Measurements from ENCODE around the gene ULK1. TPM values are rescaled to one million over a fixed set of nuclear protein-coding genes. Genes with fewer than 3 reads are reported as not detected.

The ULK1 gene
- polyA plus RNA-seq, 1 donor from 2014 or later = 1.6 TPM

- Mint-ChIP-seq H3K4me3 (no peak overlapping the region), H3K4me1 (no peaks in the 10 kb centered on the region), H3K27ac (no peak overlapping the region), H3K36me3 (peaks cover 3% of the 10 kb centered on the region), H3K27me3 (no peaks in the 10 kb centered on the region), H3K9me3 (no peaks in the 10 kb centered on the region)
Measured at GRCh38 chr12:131915823-131916222, 21.4 kb downstream of the ULK1 start.

DNA sequence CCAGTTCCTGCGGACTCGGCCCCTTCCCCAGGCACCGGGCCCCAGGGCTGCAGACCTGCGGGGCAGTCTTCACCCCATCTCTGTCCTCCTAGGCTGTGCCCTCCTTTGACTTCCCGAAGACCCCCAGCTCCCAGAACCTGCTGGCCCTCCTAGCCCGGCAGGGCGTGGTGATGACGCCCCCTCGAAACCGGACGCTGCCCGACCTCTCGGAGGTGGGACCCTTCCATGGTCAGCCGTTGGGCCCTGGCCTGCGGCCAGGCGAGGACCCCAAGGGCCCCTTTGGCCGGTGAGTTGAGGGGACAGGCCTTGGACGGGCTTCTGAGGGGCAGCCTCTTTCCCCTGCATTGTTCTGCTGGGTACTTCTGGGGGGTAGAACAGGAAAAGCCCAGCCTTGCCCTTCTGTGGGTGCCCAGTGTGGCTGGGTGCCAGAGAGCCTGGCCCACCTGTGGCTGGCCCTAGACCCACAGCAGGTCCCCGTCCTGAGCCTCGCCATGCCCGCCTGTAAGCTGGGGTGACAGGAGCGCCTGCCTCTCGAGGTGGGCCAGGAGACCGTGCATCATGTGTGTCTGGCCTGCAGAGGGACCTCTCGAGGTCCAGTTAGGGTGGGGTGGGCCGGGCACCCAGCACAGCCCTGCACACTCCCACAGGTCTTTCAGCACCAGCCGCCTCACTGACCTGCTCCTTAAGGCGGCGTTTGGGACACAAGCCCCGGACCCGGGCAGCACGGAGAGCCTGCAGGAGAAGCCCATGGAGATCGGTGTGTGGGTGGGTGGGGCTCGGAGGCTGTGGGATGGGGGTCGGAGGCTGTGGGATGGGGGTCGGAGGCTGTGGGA lies 22.1 kb downstream of the ULK1 start:
- H3K27ac Mint-ChIP-seq = no peak overlapping the region
- no peaks in the 10 kb centered on the region for H3K27me3 Mint-ChIP-seq
- H3K36me3 Mint-ChIP-seq = peaks cover 3% of the 10 kb centered on the region
- no peak overlapping the region for H3K4me3 Mint-ChIP-seq
- H3K9me3 Mint-ChIP-seq = no peaks in the 10 kb centered on the region
- H3K4me1 Mint-ChIP-seq = no peaks in the 10 kb centered on the region

DNA sequence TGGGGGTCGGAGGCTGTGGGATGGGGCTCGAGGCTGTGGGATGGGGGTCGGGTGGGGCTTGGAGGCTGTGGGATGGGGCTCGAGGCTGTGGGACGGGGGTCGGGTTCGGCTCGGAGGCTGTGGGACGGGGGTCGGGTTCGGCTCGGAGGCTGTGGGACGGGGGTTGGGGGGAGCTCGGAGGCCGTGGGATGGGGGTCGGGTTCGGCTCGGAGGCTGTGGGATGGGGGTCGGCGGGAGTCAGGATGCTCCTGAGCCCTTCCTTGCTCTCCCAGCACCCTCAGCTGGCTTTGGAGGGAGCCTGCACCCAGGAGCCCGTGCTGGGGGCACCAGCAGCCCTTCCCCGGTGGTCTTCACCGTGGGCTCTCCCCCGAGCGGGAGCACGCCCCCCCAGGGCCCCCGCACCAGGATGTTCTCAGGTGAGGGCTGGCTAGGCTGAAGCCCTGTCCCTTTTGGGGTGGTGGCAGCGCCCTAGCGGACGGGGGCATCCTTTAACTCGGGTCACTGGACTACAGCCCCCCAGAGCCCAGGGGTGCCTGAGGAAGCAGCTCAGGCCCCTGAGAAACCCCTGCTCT lies 22.8 kb downstream of the ULK1 start:
- Mint-ChIP-seq H3K36me3 (no peaks in the 10 kb centered on the region), H3K27ac (no peak overlapping the region), H3K27me3 (no peaks in the 10 kb centered on the region), H3K4me3 (no peak overlapping the region), H3K4me1 (peaks cover 4 to 7% (median 5%) of the 10 kb centered on the region in 3 donors), H3K9me3 (no peaks in the 10 kb centered on the region)

DNA sequence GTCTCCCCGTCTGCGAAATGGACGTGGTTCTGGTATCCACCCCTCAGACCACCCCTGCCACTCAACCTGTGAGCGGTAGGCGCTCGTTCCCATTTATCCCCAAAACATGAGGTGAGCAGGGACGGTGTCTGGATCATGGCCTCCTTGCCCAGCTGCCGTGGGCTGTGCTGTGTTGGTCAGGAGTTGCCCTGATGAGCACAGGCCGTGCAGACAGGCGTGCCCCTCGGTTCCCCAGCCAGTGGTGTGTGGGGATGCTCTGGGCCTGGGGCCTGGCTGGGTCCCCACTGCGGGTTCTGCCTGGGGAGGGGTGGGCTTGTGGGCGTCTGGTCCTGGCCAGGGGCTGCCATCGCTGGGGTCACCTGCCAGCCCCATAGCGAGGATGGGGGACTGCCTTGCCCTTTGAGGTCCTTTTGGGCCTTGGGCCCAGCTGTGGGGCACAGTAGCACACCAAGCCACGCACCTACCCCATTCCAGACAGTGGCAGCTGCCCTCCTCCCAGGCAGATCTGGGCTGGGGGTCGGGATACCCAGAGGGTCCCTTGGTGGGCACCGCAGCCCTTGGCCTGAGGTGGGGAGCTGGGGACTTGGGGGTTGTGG lies 23.4 kb downstream of the ULK1 start:
- no peaks in the 10 kb centered on the region for H3K27me3 Mint-ChIP-seq
- H3K27ac Mint-ChIP-seq = no peak overlapping the region
- H3K9me3 Mint-ChIP-seq = no peaks in the 10 kb centered on the region
- H3K4me1 Mint-ChIP-seq = peaks cover 9 to 11% (median 9%) of the 10 kb centered on the region in 3 donors
- H3K4me3 Mint-ChIP-seq = no peak overlapping the region
- no peaks in the 10 kb centered on the region for H3K36me3 Mint-ChIP-seq

DNA sequence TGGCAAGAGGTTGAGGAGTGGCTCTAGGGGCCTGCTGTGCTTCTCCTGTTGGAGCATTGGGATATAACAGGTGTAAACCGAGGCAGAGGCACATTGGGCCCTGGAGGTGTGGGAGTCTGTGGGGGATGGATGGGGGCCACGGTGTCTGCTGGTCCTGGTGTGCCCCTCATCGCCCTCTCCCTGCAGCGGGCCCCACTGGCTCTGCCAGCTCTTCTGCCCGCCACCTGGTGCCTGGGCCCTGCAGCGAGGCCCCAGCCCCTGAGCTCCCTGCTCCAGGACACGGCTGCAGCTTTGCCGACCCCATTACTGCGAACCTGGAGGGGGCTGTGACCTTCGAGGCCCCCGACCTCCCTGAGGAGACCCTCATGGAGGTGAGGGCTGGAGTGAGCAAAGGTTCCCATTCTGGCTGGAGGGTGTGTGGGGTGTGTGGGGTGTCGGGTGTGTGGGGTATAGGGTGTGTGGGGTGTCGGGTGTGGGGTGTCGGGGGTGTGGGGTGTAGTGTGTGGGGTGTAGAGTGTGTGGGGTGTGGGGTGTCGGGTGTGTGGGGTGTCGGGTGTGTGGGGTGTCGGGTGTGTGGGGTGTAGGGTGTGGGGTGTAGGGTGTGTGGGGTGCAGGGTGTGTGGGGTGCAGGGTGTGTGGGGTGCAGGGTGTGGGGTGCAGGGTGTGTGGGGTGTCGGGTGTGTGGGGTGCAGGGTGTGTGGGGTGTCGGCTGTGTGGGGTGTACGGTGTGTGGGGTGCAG lies 24.1 kb downstream of the ULK1 start:
- peaks cover 14 to 16% (median 15%) of the 10 kb centered on the region in 3 donors for H3K4me1 Mint-ChIP-seq
- no peaks in the 10 kb centered on the region for H3K27me3 Mint-ChIP-seq
- no peak overlapping the region for H3K27ac Mint-ChIP-seq
- H3K4me3 Mint-ChIP-seq = no peak overlapping the region
- H3K9me3 Mint-ChIP-seq = no peaks in the 10 kb centered on the region
- H3K36me3 Mint-ChIP-seq = no peaks in the 10 kb centered on the region

GRCh38 chr12:131919051-131919347 lies 24.6 kb downstream of the ULK1 start:
- no peaks in the 10 kb centered on the region for H3K9me3 Mint-ChIP-seq
- no peaks in the 10 kb centered on the region for H3K27me3 Mint-ChIP-seq
- H3K4me3 Mint-ChIP-seq = no peak overlapping the region
- H3K4me1 Mint-ChIP-seq = peaks cover 14 to 17% (median 16%) of the 10 kb centered on the region in 3 donors
- no peaks in the 10 kb centered on the region for H3K36me3 Mint-ChIP-seq
- H3K27ac Mint-ChIP-seq = no peak overlapping the region

GRCh38 chr12:131919366-131920156 lies 25.1 kb downstream of the ULK1 start:
- no peaks in the 10 kb centered on the region for H3K36me3 Mint-ChIP-seq
- H3K27ac Mint-ChIP-seq = no peak overlapping the region
- peaks cover 18 to 21% (median 21%) of the 10 kb centered on the region in 3 donors for H3K4me1 Mint-ChIP-seq
- H3K27me3 Mint-ChIP-seq = no peaks in the 10 kb centered on the region
- H3K4me3 Mint-ChIP-seq = no peak overlapping the region
- H3K9me3 Mint-ChIP-seq = no peaks in the 10 kb centered on the region

DNA sequence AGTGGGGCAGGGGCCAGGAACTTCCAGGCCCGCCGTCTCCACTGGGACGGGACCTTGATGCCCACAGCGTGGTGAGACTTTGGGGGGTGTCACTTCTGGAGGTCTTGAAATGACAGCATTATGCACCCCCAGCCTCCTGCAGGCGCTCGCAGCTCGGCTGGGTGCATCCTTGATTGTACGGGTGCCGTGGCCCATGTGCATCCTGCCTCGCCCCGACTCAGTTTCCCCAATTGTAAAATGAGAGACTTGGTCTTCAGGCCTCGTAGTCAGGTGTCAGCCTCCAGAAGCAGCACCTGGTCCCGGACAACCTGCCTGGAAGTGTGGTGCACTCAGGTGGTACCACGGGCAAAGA lies 25.7 kb downstream of the ULK1 start:
- Mint-ChIP-seq H3K4me1 (peaks cover 22 to 27% (median 25%) of the 10 kb centered on the region in 3 donors), H3K36me3 (no peaks in the 10 kb centered on the region), H3K4me3 (no peak overlapping the region), H3K27ac (peak overlapping the region in 1 of 3 donors; percentile 51), H3K27me3 (no peaks in the 10 kb centered on the region), H3K9me3 (no peaks in the 10 kb centered on the region)

GRCh38 chr12:131920902-131921840 lies 26.7 kb downstream of the ULK1 start:
- Mint-ChIP-seq H3K4me1 (peaks cover 22 to 27% (median 25%) of the 10 kb centered on the region in 3 donors), H3K27me3 (no peaks in the 10 kb centered on the region), H3K9me3 (no peaks in the 10 kb centered on the region), H3K36me3 (no peaks in the 10 kb centered on the region), H3K27ac (peak overlapping the region in 1 of 3 donors; percentile 93), H3K4me3 (peak overlapping the region in 1 of 4 donors; percentile 65)

DNA sequence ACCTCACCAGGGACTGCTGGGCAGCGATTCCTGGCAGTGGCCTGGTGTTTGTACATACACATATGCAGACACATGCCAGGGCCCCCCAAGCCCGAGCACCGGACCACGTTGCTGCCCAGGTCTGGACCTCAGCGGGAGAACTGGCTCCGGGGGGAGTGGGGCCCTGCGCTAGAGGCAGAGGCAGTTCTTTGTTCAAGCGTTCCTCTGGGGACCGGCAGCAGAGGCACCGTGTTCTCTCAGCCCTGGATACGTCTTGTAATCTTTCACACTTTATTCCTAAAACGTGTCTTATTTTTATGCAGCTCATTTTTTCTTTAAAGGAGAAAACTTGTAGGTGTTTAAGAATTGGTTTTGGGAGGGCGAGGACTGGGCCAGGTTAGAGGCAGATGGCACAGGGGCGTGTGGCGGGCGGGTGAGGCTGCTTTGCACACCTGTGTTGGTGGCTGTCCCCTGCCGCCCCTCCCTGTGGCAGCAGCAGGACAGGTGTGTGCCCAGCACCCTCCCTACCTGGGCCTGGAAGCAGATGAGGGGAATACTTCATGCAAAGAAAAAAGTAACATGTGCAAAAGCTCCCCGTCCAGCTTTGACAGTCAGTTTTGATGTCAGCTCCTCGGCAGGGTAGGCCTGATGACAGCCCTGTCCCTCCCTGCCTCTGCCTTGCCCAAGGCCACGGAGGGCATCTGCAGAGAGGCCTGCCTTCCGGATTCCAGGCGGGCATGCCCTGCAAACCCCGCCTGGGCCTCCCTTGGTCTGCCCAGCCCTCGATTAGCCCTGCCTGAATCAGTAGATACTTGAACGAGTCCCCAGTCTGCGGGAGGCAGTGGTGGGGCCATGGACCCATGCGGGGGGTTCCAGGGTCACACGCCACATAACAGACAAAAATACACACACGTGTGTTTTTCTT lies 27.7 kb downstream of the ULK1 start:
- no peaks in the 10 kb centered on the region for H3K36me3 Mint-ChIP-seq
- no peaks in the 10 kb centered on the region for H3K9me3 Mint-ChIP-seq
- peaks cover 22 to 27% (median 25%) of the 10 kb centered on the region in 3 donors for H3K4me1 Mint-ChIP-seq
- peak overlapping the region in 2 of 4 donors; percentile 18 to 81 for H3K4me3 Mint-ChIP-seq
- no peaks in the 10 kb centered on the region for H3K27me3 Mint-ChIP-seq
- peak overlapping the region in 2 of 3 donors; percentile 46 to 93 for H3K27ac Mint-ChIP-seq

DNA sequence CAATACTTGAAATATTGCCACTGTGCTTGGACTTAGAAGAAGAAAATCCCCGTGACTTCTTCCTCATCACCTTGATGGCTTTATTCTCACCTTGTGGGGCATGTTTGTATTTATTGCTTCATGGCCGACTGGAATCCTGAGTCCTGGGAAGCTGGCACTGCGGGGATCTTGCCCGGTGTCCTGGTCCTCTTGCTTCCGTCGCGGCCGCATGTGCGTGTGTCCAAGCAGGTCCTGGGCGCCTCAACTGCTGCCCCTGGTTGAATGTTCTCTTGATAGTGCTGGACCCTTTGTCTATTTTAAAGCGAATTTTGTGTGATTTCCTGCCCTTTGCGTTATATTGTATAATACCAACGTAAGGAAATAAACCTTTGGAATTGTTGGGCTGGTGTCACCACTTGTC lies 28.4 kb downstream of the ULK1 start:
- H3K4me1 Mint-ChIP-seq = peaks cover 22 to 30% (median 28%) of the 10 kb centered on the region in 3 donors
- H3K27me3 Mint-ChIP-seq = no peaks in the 10 kb centered on the region
- H3K4me3 Mint-ChIP-seq = peak overlapping the region in 3 of 4 donors; percentile 18 to 95 (median 81)
- no peaks in the 10 kb centered on the region for H3K36me3 Mint-ChIP-seq
- no peaks in the 10 kb centered on the region for H3K9me3 Mint-ChIP-seq
- peak overlapping the region; percentile 46 to 94 (median 89) for H3K27ac Mint-ChIP-seq

DNA sequence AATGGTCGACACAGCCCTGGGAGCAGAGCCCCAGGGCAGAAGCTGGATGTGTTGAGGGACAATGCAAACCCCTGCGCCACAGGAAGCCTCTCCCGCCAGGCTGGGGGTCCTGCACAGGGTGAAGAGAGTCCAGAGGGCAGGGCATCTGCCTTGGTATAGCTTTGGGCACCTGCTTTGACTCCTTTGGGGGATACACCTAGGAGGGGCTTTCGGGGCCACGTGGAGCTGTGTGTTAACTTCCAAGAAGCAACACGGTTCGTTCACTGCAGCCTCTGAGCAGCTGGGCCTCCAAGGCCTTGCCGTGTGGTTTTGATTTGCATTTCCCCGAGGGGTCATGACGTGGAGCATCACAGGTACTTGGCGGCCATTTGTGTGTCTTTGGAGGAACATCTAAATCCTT lies 28.8 kb downstream of the ULK1 start:
- no peaks in the 10 kb centered on the region for H3K36me3 Mint-ChIP-seq
- H3K4me1 Mint-ChIP-seq = peaks cover 24 to 35% (median 28%) of the 10 kb centered on the region in 3 donors
- peak overlapping the region; percentile 81 to 95 (median 87) for H3K4me3 Mint-ChIP-seq
- peak overlapping the region; percentile 89 to 94 (median 91) for H3K27ac Mint-ChIP-seq
- no peaks in the 10 kb centered on the region for H3K9me3 Mint-ChIP-seq
- no peaks in the 10 kb centered on the region for H3K27me3 Mint-ChIP-seq
